HG03039 (cell line): ENCODE data around the gene C2CD3.
"Not testable (repeated sequence)": the region's sequence is repeated elsewhere in the genome, so short reads cannot be mapped to it uniquely, and the experiment has no call there.

Source experiments
- ATAC-seq: cut with Tn5 transposase; IDR thresholded peaks from one replicate; pipeline ENCODE4 v1.9.1; 2021; ENCODE audit warnings: mild to moderate bottlenecking, moderate library complexity; ENCODE audit not compliant: unreplicated experiment

C2CD3 gene

GRCh38 chr11:74072286-74072685 is 98.5 kb downstream of the C2CD3 start:
- ATAC-seq, result no peak

- no peak for ATAC-seq
Observed at GRCh38 chr11:74070723-74071492, 99.9 kb downstream of the C2CD3 start.

DNA sequence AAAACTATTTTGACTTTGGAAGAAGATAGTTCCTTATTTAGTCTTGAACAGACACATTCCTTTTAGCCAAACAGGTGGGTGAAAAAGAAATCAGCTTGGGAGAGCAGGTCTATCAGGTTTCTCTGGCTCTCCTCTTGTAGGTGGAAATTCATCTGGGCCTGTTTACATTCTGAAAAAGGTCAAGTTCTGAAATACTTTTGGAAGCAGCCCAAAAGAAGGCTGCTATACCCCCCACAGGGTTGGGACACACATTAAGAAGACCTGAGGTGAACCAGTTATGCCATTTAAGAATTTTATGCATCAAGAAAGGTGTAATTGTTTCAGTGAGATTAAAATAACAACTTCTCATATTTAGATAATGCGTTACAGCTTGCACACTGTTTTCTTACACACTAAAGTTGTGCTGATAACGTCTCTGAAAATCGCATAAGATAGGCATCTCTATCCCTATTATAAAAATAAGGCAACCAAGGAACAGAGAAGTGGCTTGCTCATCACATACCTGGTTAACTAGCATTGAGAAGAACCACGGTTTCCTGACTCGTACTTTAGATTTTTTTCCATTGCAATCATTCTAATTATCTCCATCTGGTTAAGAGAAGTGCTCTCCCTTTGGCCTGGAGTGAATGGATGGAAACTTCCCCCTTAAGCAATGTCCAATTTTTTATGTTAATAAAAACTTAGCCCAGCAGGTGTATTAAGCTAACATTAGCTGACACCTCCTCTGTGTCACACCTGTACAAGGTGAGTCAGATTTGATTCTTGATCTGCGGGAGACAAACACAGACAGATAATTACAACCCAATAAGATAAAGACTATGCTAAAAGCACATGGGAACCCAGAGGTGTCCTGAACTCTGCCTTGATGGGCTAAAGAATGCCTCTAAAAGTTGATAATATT is 101.4 kb downstream of the C2CD3 start:
- ATAC-seq, result no peak

- ATAC-seq, result not testable (repeated sequence)
Observed at GRCh38 chr11:74066663-74067062, 104.1 kb downstream of the C2CD3 start.

GRCh38 chr11:74065534-74065933 is 105.3 kb downstream of the C2CD3 start:
- not testable (repeated sequence) for ATAC-seq

GRCh38 chr11:74063628-74064027 is 107.2 kb downstream of the C2CD3 start:
- ATAC-seq, result not testable (repeated sequence)

DNA sequence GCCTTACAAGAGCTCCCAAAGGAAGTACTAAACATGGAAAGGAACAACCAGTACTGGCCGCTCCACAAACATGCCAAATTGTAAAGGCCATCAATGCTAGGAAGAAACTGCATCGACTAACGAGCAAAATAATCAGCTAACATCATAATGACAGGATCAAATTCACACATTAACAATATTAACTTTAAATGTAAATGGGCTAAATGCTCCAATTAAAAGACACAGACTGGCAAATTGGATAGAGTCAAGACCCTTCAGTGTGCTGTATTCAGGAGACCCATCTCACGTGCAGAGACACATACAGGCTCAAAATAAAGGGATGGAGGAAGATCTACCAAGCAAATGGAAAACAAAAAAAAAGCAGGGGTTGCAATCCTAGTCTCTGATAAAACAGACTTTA is 109.2 kb downstream of the C2CD3 start:
- not testable (repeated sequence) for ATAC-seq

DNA sequence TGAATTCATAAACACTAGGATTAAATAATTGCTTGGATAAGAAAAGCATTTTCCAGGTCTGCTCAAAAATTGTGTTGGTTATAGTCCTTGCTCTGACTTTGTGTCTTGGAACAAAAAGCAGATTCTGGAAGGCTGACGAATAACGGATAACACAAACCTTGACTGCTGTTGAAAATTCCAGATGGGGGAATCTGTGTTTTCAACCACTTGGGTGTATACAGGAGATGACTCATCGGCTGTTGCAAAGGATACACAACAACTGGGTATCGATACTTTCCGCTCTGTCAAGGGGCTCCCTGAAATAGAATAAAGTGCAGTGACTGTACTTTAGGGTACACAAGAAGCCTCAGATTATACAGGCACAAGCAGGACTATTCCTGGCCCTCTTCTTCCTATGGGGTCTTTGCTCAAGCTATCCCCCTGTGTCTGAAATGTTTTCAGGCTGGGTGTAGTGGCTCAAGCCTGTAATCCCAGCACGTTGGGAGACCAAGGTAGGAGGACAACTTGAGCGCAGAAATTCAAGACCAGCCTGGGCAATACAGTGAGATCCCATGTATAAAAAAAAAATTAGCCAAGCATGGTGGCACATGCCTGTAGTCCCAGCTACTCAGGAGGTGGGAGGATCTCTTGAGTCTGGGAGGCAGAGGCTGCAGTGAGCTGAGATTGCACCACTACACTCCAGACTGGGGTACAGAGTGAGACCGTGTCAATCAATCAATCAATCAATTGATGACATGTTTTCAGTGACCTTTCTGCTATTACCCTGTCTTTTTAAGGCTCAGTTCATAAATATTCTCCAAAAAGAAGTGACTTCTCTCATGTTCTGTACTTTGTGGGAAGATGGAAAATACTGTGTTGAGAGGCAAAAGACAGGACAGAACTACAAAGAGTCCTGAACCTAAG is 113.3 kb downstream of the C2CD3 start:
- no peak for ATAC-seq

DNA sequence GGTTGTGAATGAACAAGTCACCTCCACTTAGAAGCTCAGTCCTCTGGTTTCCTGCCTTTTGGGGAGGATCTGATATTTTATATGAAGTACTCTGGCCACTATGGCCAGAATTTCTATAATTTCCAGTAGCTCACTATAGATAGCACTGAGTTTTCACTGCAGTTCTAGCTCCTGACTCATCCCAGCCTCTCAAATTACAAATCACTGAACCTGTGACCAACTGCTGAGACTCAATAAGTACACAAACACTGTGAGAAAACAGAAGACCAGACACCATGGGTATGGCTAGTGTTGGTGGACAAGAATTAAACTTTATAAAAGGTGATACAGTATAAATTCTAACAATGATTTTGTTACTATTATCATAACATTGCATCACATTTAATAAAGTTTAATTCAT is 114.9 kb downstream of the C2CD3 start:
- no peak for ATAC-seq

DNA sequence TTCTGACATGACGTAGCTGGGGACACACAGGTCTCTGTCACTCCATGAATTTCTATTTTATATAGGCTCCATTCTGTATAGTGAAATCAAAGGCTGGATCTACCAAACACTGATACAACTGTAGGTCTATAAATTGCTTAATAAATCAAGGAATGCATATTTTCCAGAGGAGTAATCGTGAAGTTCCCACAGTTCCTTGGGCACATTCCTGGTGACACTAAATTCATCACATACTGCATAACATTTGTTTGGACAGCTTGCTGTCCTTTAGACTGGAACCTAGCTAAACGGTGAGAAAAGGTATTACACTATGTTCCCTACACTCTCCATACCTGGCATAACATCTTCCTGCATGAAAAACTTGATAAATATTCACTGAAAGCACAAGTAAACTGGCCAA is 120.3 kb downstream of the C2CD3 start:
- no peak for ATAC-seq

- ATAC-seq, result no peak
Observed at GRCh38 chr11:74048993-74049392, 121.8 kb downstream of the C2CD3 start.

DNA sequence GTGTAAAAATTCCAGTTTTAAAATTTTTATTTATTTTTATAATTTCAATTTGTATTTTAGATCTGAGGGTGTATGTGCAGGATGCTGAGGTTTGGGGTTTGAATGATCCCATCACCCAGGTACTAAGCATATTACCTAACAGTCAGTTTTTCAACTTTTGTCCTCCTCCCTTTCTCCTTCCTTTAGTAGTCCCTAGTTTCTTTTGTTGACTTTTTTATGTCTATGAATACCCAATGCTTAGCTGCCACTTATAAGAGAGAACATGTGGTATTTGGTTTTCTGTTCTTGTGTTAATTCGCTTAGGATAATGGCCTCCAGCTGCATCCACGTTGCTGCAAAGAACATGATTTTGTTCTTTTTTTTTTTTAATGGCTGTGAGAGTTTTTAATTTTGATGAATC is 126.3 kb downstream of the C2CD3 start:
- ATAC-seq, result no peak

DNA sequence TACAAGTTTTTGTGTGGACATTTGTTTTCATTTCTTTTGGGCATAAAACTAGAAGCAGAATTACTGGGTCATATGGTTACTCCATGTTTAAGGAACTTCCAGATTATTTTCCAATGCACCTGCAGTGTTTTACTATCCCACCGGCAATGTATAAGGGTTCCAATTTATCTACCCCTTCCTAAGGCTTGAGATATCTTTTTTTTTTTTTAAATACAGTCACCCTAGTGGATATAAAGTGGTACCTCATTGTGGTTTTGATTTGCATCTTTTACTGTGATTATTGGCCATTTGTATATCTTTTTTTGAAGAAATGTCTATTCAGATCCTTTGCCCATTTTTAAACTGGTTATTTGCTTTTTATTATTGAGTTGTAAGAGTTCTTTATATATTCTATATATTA is 127.4 kb downstream of the C2CD3 start:
- ATAC-seq, result no peak

DNA sequence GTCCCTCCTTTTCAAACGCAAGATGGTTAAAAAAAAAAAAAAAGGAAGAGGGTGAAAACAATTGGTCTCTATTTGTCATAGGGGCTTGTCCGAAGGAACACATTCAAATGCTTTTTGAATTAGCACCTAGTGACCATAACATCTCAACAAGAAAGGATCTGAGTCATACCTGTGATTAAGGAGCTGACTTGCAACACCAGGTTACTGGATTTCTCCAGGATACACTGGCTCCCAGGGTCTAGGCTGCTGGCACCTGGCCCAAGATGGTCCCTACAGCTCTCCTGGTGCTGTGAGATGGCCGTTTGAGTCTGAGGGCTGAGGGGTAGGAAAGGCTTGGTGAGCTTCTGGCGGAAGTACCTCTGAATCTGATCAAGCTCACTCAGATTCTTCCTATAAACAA is 133.5 kb downstream of the C2CD3 start:
- ATAC-seq, result no peak

- no peak for ATAC-seq
Observed at GRCh38 chr11:74035264-74035663, 135.5 kb downstream of the C2CD3 start.

DNA sequence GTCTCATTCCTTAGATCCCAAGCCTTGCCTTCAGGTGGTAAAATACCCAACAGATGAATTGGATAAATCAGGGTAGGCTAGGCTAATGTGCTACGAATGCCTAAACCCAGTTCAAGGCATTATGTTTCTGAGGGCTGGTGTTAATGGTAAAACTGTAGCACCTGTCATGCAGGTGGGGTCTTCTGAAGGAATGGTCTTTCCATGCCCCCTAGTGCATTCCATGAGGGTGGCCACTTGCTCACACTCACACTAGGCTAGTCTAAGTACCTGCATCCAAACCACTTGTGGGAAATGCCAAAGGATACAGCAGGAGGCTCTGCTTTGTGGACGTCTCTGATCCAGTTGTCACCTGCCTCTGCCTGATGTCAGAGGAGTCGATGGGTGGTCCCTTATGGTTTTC is 137.8 kb downstream of the C2CD3 start:
- ATAC-seq, result no peak

- ATAC-seq, result no peak
Observed at GRCh38 chr11:74030723-74031676, 139.8 kb downstream of the C2CD3 start.

GRCh38 chr11:74025467-74026166 is 145.2 kb downstream of the C2CD3 start:
- no peak for ATAC-seq
